A549 (cell line): ENCODE data around the gene RFESD. TPM values are rescaled to one million over a fixed set of nuclear protein-coding genes. Genes with fewer than 3 reads are reported as not detected.

Experiments
- ATAC-seq, 2 experiments: fragments of 200-7000 bp in 1 of 2; fragments of >200 bp in 1 of 2; cut with Nextera tagmentation in 1 of 2; cut with Tn5 transposase in 1 of 2; 3 replicates each; pipeline versions ENCODE4 v1.8.0 to v1.9.1; 2018 to 2020; ENCODE audit warnings: mild to moderate bottlenecking in 1 of 2, moderate library complexity in 1 of 2
- CTCF ChIA-PET: fragments of 300-600 bp; sonication (Branson Sonifier 250); formaldehyde crosslinking; extraction: SDS; loops from one replicate; lab custom pipeline; 2021; ENCODE audit warnings: antibody characterized with exemption, inconsistent platforms; lab: Yijun Ruan, JAX
- POLR2A ChIA-PET: fragments of 350-600 bp; formaldehyde crosslinking; extraction: SDS; loops from one replicate; lab custom pipeline; 2021; ENCODE audit warnings: antibody characterized with exemption, inconsistent platforms; lab: Yijun Ruan, JAX
- DNase-seq, 2 experiments: peaks; one replicate each; pipeline versions ENCODE4 v3.0.0 to v3.0.0-alpha.2; 2011 to 2016; ENCODE audit warnings: low read depth in 1 of 2, low spot score in 1 of 2
- FAIRE-seq: peaks from 2 replicates; lab custom pipeline; 2011; peaks lifted over from hg19 to GRCh38; lab: Jason Lieb, UNC
- H3K27ac ChIP-seq, 2 experiments: fragments of >200 bp; sonication (Bioruptor Twin); formaldehyde crosslinking; 3 replicates each; pipeline ENCODE4 v1.5.1; 2016 to 2017
- H3K4me1 ChIP-seq: fragments of >200 bp; sonication (Bioruptor Twin); formaldehyde crosslinking; 3 replicates; pipeline ENCODE4 v1.6.1; 2016
- H3K4me2 ChIP-seq: fragments of >200 bp; sonication (Bioruptor Twin); formaldehyde crosslinking; 3 replicates; pipeline ENCODE4 v1.6.1; 2016
- H3K4me3 ChIP-seq: fragments of >200 bp; sonication (Bioruptor Twin); formaldehyde crosslinking; 3 replicates; pipeline ENCODE4 v1.5.1; 2016
- H3K9me3 ChIP-seq: fragments of >200 bp; sonication (Bioruptor Twin); formaldehyde crosslinking; 3 replicates; pipeline ENCODE4 v1.6.1; 2016
- BHLHE40 ChIP-seq: IDR thresholded peaks from 2 replicates; pipeline ENCODE4 v1.6.1; 2012; ENCODE audit warnings: low read depth, low read length, inconsistent platforms
- CBX8 ChIP-seq: fragments of 200-600 bp; sonication (generic); IDR thresholded peaks from 2 replicates; pipeline ENCODE4 v1.6.1; 2016
- CHD2 ChIP-seq: fragments of 150-350 bp; IDR thresholded peaks from 2 replicates; pipeline ENCODE4 v1.6.1; 2014; ENCODE audit warnings: low read length; ENCODE audit not compliant: partially characterized antibody
- CHD4 ChIP-seq: fragments of 200-600 bp; sonication (generic); IDR thresholded peaks from 2 replicates; pipeline ENCODE4 v1.6.1; 2016; ENCODE audit warnings: antibody characterized with exemption, mild to moderate bottlenecking, borderline replicate concordance
- EHF ChIP-seq: fragments of 250-450 bp; sonication (Bioruptor Pico); IDR thresholded peaks from 2 replicates; pipeline ENCODE4 v1.5.0; 2020; ENCODE audit warnings: mild to moderate bottlenecking
- EP300 ChIP-seq, 2 experiments: fragments of >200 bp; sonication (Bioruptor Twin); formaldehyde crosslinking; IDR thresholded peaks; 2 replicates in 1 of 2; 3 replicates in 1 of 2; pipeline ENCODE4 v1.6.1; 2016 to 2017
- ESRRA ChIP-seq: fragments of 150-350 bp; IDR thresholded peaks from 2 replicates; pipeline ENCODE4 v1.6.1; 2014; ENCODE audit warnings: mild to moderate bottlenecking, low read length, borderline replicate concordance
- FOSB ChIP-seq: fragments of 250-450 bp; sonication (Bioruptor Pico); IDR thresholded peaks from 2 replicates; pipeline ENCODE4 v1.5.0; 2020; ENCODE audit warnings: mild to moderate bottlenecking, moderate library complexity
- FOSL2 ChIP-seq, 2 experiments: fragments of 450-650 bp in 1 of 2; fragments of >200 bp in 1 of 2; sonication (Bioruptor Twin) in 1 of 2; formaldehyde crosslinking; IDR thresholded peaks; 2 replicates each; pipeline versions ENCODE4 v1.5.0 to v1.6.1; 2016 to 2020; ENCODE audit warnings: mild to moderate bottlenecking in 1 of 2, moderate library complexity in 1 of 2
- GATA3 ChIP-seq: IDR thresholded peaks from 2 replicates; pipeline ENCODE4 v1.6.1; 2012; ENCODE audit warnings: borderline replicate concordance
- HDAC2 ChIP-seq: fragments of 200-600 bp; sonication (generic); IDR thresholded peaks from 2 replicates; pipeline ENCODE4 v1.6.1; 2016
- HEYL ChIP-seq: fragments of 250-450 bp; sonication (Bioruptor Pico); IDR thresholded peaks from 2 replicates; pipeline ENCODE4 v1.8.0; 2021; ENCODE audit warnings: mild to moderate bottlenecking, moderate library complexity
- HOXA7 ChIP-seq: fragments of 250-450 bp; sonication (Bioruptor Pico); IDR thresholded peaks from 2 replicates; pipeline ENCODE4 v1.5.0; 2020; ENCODE audit warnings: mild to moderate bottlenecking, moderate library complexity
- HOXB13 ChIP-seq: fragments of 250-450 bp; sonication (Bioruptor Pico); IDR thresholded peaks from 2 replicates; pipeline ENCODE4 v1.5.0; 2020; ENCODE audit warnings: low read depth, mild to moderate bottlenecking, moderate library complexity
- HOXB5 ChIP-seq: fragments of 250-450 bp; sonication (Bioruptor Pico); IDR thresholded peaks from 2 replicates; pipeline ENCODE4 v1.5.0; 2020; ENCODE audit warnings: mild to moderate bottlenecking, moderate library complexity
- JUNB ChIP-seq: fragments of >200 bp; sonication (Bioruptor Twin); formaldehyde crosslinking; IDR thresholded peaks from 2 replicates; pipeline ENCODE4 v1.6.1; 2016
- KDM5A ChIP-seq: fragments of 200-600 bp; sonication (generic); IDR thresholded peaks from 2 replicates; pipeline ENCODE4 v1.6.1; 2016; ENCODE audit warnings: antibody characterized with exemption, mild to moderate bottlenecking
- MAFK ChIP-seq: fragments of 450-650 bp; IDR thresholded peaks from 2 replicates; pipeline ENCODE4 v1.6.1; 2014; ENCODE audit not compliant: partially characterized antibody
- NFE2L2 ChIP-seq: fragments of 150-350 bp; conservative IDR thresholded peaks from 2 replicates; pipeline ENCODE4 v1.6.1; 2014; ENCODE audit warnings: low read length
- POLR2A ChIP-seq: IDR thresholded peaks from 2 replicates; pipeline ENCODE4 v1.6.1; 2012; ENCODE audit warnings: mild to moderate bottlenecking, low read length
- POLR2AphosphoS2 ChIP-seq: conservative IDR thresholded peaks from 2 replicates; pipeline ENCODE4 v1.6.1; 2012; ENCODE audit warnings: low read length, improper control_type of control experiment, inconsistent platforms
- RFX5 ChIP-seq: fragments of 450-650 bp; IDR thresholded peaks from 2 replicates; pipeline ENCODE4 v1.7.1; 2014; ENCODE audit warnings: antibody characterized with exemption, mild to moderate bottlenecking, moderate library complexity
- RNF2 ChIP-seq: fragments of 200-600 bp; sonication (generic); IDR thresholded peaks from 2 replicates; pipeline ENCODE4 v1.6.1; 2016; ENCODE audit warnings: low read depth, mild to moderate bottlenecking, antibody characterized with exemption, moderate library complexity, borderline replicate concordance
- SMC3 ChIP-seq: fragments of >200 bp; sonication (Bioruptor Twin); formaldehyde crosslinking; IDR thresholded peaks from 3 replicates; pipeline ENCODE4 v1.6.1; 2018; ENCODE audit warnings: inconsistent platforms
- SREBF2 ChIP-seq: fragments of 450-650 bp; IDR thresholded peaks from 2 replicates; pipeline ENCODE4 v1.6.1; 2014; ENCODE audit warnings: mild to moderate bottlenecking, moderate library complexity
- TP53 ChIP-seq: fragments of 250-450 bp; sonication (Bioruptor Pico); IDR thresholded peaks from 2 replicates; pipeline ENCODE4 v1.5.0; 2021; ENCODE audit warnings: mild to moderate bottlenecking, moderate library complexity
- ZC3H11A ChIP-seq: fragments of 450-650 bp; IDR thresholded peaks from 2 replicates; pipeline ENCODE4 v1.6.1; 2014; ENCODE audit warnings: antibody characterized with exemption, mild to moderate bottlenecking
- ZNF302 ChIP-seq: fragments of 250-450 bp; sonication (Bioruptor Pico); IDR thresholded peaks from 2 replicates; pipeline ENCODE4 v1.9.0; 2021; ENCODE audit warnings: inconsistent platforms, mild to moderate bottlenecking, moderate library complexity
- WGBS: methylation state at CpG from one replicate; pipeline ENCODE4 v1.1.6; 2017; ENCODE audit errors: missing lambda C conversion rate; 5-methylcytosine and 5-hydroxymethylcytosine counted together
- polyA plus RNA-seq, 4 experiments: library from polyadenylated mRNA; depleted of rRNA in 3 of 4; stranded (reverse); fragments of >200 nt; fragmentation: RNase III in 1 of 4; extraction: RNeasy Plus Mini Kit Qiagen cat#74134 plus additional on column Dnase treatment in 1 of 4; gene quantifications; 2 replicates in 3 of 4; 3 replicates in 1 of 4; pipeline ENCODE4 v1.2.3, GENCODE V29; 2011 to 2017
- TF ChIP-seq, protein P1 (sequence below): IDR thresholded peaks from 2 replicates; pipeline ENCODE4 v1.6.1; 2012
- TF ChIP-seq, protein P2 (sequence below): fragments of >200 bp; sonication (Bioruptor Twin); formaldehyde crosslinking; IDR thresholded peaks from 3 replicates; pipeline ENCODE4 v1.5.1; 2016
- TF ChIP-seq, protein P3 (sequence below): fragments of 250-450 bp; sonication (Bioruptor Pico); IDR thresholded peaks from 2 replicates; pipeline ENCODE4 v1.5.0; 2020; ENCODE audit warnings: low read depth, mild to moderate bottlenecking, moderate library complexity
- TF ChIP-seq, protein P4 (sequence below): fragments of 250-450 bp; sonication (Bioruptor Pico); IDR thresholded peaks from 2 replicates; pipeline ENCODE4 v1.5.0; 2021; ENCODE audit warnings: mild to moderate bottlenecking, moderate library complexity, borderline replicate concordance

The RFESD gene
- polyA plus RNA-seq, 2 of the 4 experiments (the other 2 are of a cell fraction), result 1.6 to 5.4 TPM

GRCh38 chr5:95670568-95670967 is 24.0 kb downstream of the RFESD start:
- no peak for TF ChIP-seq RFX5
- TF ChIP-seq ESRRA, result no peak
- no peak for TF ChIP-seq KDM5A
- TF ChIP-seq HOXB13 (CRISPR knock-in tag), result no peak
- TF ChIP-seq HOXA7 (CRISPR knock-in tag), result no peak
- no peak for TF ChIP-seq TP53 (CRISPR knock-in tag)
- no peak for TF ChIP-seq MAFK
- no peak for TF ChIP-seq HDAC2
- no peak for TF ChIP-seq EP300 (IDR thresholded peaks at IDR 0.05)
- TF ChIP-seq, protein P1, sequence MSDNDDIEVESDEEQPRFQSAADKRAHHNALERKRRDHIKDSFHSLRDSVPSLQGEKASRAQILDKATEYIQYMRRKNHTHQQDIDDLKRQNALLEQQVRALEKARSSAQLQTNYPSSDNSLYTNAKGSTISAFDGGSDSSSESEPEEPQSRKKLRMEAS, result no peak
- no peak for TF ChIP-seq BHLHE40
- no peak for TF ChIP-seq FOSB (CRISPR knock-in tag)
- TF ChIP-seq, protein P2, sequence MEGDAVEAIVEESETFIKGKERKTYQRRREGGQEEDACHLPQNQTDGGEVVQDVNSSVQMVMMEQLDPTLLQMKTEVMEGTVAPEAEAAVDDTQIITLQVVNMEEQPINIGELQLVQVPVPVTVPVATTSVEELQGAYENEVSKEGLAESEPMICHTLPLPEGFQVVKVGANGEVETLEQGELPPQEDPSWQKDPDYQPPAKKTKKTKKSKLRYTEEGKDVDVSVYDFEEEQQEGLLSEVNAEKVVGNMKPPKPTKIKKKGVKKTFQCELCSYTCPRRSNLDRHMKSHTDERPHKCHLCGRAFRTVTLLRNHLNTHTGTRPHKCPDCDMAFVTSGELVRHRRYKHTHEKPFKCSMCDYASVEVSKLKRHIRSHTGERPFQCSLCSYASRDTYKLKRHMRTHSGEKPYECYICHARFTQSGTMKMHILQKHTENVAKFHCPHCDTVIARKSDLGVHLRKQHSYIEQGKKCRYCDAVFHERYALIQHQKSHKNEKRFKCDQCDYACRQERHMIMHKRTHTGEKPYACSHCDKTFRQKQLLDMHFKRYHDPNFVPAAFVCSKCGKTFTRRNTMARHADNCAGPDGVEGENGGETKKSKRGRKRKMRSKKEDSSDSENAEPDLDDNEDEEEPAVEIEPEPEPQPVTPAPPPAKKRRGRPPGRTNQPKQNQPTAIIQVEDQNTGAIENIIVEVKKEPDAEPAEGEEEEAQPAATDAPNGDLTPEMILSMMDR, result no peak
- TF ChIP-seq POLR2AphosphoS2, result no peak
- TF ChIP-seq CHD4, result no peak
- Histone ChIP-seq H3K4me3 (no peak overlapping the region), H3K9me3 (no peaks in the 10 kb centered on the region), H3K4me1 (no peaks in the 10 kb centered on the region), H3K4me2 (no peak overlapping the region), H3K27ac (no peak overlapping the region)
- no peak for DNase-seq
- FAIRE-seq, result no peak
- ChIA-PET CTCF (interaction anchor here (0.6 to 3.3 kb wide), 9 partner anchors 9 to 176 kb away, joined by 3 to 18 read pairs (median 3); no protein-coding TSS in a partner anchor), POLR2A (interaction anchor here (1.2 kb wide), 1 partner anchor 24 kb away, joined by 4 read pairs; the partner anchor contains the start of gene RFESD)
- 85% methylated on average over 3 of the region's 3 CpGs for WGBS
- no peak for ATAC-seq

DNA sequence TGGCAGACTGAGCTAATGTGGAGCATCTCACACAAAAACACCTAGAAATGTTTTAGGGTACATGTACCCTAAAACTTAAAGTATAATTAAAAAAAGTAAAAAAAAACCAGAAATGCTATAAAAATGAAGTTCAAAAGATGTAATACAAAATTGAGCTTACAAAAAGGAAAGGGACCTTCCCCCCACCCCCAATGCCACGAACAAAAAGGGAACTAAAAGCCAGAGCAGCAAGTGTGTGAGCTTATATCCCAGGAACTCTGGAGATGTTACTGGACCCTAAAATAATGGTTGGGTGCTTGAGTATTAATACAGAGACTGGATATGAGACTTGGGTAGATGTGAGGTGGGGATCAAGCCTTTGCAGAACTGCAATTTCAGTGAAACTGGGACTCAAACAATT is 25.2 kb downstream of the RFESD start:
- DNase-seq (no peak), ATAC-seq (no peak), FAIRE-seq (no peak)
- ChIA-PET POLR2A (no interaction called here), CTCF (interaction anchor here (0.6 to 2.6 kb wide), 6 partner anchors 9 to 109 kb away, joined by 3 to 6 read pairs (median 4); no protein-coding TSS in a partner anchor)
- TF ChIP-seq MAFK (no peak), ZC3H11A (no peak), POLR2A (no peak), GATA3 (no peak), CBX8 (no peak), EHF (no peak), HEYL (CRISPR knock-in tag) (no peak), CHD2 (no peak), RFX5 (no peak), NFE2L2 (no peak)
- TF ChIP-seq, protein P3, sequence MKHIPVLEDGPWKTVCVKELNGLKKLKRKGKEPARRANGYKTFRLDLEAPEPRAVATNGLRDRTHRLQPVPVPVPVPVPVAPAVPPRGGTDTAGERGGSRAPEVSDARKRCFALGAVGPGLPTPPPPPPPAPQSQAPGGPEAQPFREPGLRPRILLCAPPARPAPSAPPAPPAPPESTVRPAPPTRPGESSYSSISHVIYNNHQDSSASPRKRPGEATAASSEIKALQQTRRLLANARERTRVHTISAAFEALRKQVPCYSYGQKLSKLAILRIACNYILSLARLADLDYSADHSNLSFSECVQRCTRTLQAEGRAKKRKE (CRISPR knock-in tag), result no peak
- Histone ChIP-seq H3K4me1 (no peaks in the 10 kb centered on the region), H3K4me2 (no peak overlapping the region), H3K27ac (no peak overlapping the region), H3K9me3 (no peaks in the 10 kb centered on the region), H3K4me3 (no peak overlapping the region)
- WGBS, result 32% methylated on average over 1 of the region's 1 CpG

GRCh38 chr5:95672641-95673040 is 26.1 kb downstream of the RFESD start:
- H3K4me3 ChIP-seq, result no peak overlapping the region
- FAIRE-seq (no peak), DNase-seq (no peak), ATAC-seq (no peak)
- H3K4me1 ChIP-seq, result no peaks in the 10 kb centered on the region
- CTCF ChIA-PET, result interaction anchor here (1.1 to 2.3 kb wide), 3 partner anchors 9 to 109 kb away, joined by 4 to 13 read pairs (median 6); no protein-coding TSS in a partner anchor
- POLR2A ChIA-PET, result no interaction called here
- H3K4me2 ChIP-seq, result no peak overlapping the region
- H3K27ac ChIP-seq, result no peak overlapping the region
- no peaks in the 10 kb centered on the region for H3K9me3 ChIP-seq
- TF ChIP-seq, protein P4, sequence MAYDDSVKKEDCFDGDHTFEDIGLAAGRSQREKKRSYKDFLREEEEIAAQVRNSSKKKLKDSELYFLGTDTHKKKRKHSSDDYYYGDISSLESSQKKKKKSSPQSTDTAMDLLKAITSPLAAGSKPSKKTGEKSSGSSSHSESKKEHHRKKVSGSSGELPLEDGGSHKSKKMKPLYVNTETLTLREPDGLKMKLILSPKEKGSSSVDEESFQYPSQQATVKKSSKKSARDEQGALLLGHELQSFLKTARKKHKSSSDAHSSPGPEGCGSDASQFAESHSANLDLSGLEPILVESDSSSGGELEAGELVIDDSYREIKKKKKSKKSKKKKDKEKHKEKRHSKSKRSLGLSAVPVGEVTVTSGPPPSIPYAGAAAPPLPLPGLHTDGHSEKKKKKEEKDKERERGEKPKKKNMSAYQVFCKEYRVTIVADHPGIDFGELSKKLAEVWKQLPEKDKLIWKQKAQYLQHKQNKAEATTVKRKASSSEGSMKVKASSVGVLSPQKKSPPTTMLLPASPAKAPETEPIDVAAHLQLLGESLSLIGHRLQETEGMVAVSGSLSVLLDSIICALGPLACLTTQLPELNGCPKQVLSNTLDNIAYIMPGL (CRISPR knock-in tag), result no peak
- TF ChIP-seq JUNB, result no peak
- TF ChIP-seq, protein P3 (CRISPR knock-in tag), result no peak
- no peak for TF ChIP-seq FOSL2 (IDR thresholded peaks at IDR 0.05)
- no peak for TF ChIP-seq FOSL2 (CRISPR knock-in tag; IDR thresholded peaks at IDR 0.05)
- TF ChIP-seq SREBF2, result no peak
- no peak for TF ChIP-seq KDM5A
- TF ChIP-seq RNF2, result no peak
- no peak for TF ChIP-seq SMC3
- TF ChIP-seq NFE2L2, result no peak
- TF ChIP-seq ZNF302 (CRISPR knock-in tag), result no peak
- no peak for TF ChIP-seq GATA3
- no peak for TF ChIP-seq HEYL (CRISPR knock-in tag)
- no peak for TF ChIP-seq BHLHE40
- no peak for TF ChIP-seq HOXB5
- TF ChIP-seq CBX8, result no peak
